SK-N-SH (cell line): Measurements from ENCODE around the gene ALX3. TPM values are rescaled to one million over a fixed set of nuclear protein-coding genes. Genes with fewer than 3 reads are reported as not detected.

ENCODE experiments used
- CTCF ChIA-PET: fragments of 300-600, 350-600 bp; formaldehyde crosslinking; extraction: SDS; loops from one replicate; lab custom pipeline; 2021; lab: Yijun Ruan, JAX
- POLR2A ChIA-PET: fragments of 350-600 bp; sonication (Branson Sonifier 250); formaldehyde crosslinking; extraction: SDS; loops from one replicate; lab custom pipeline; 2020; ENCODE audit warnings: antibody characterized with exemption, inconsistent platforms; lab: Yijun Ruan, JAX
- DNase-seq: peaks from one replicate; pipeline ENCODE4 v3.0.0; 2012
- H2AFZ ChIP-seq: fragments of 200-600 bp; sonication (generic); 2 replicates; pipeline ENCODE4 v1.8.1; 2016; ENCODE audit warnings: antibody characterized with exemption, mild to moderate bottlenecking, low read depth
- H3F3A ChIP-seq: fragments of 200-600 bp; sonication (generic); replicated peaks from 2 replicates; pipeline ENCODE3; 2016; ENCODE audit warnings: antibody characterized with exemption, mild to moderate bottlenecking; ENCODE audit not compliant: insufficient read depth
- H3K27ac ChIP-seq, 2 experiments: fragments of 200-500 bp in 1 of 2; fragments of 200-600 bp in 1 of 2; sonication (Bioruptor generic) in 1 of 2; sonication (generic), shearing (Covaris generic) in 1 of 2; 2 replicates each; pipeline versions ENCODE4 v1.5.1 to v1.6.1; 2014 to 2016; ENCODE audit warnings: low read depth in 2 of 2, inconsistent platforms in 1 of 2, low read length in 1 of 2, mild to moderate bottlenecking in 1 of 2, mixed read lengths in 1 of 2
- H3K27me3 ChIP-seq: fragments of 200-600 bp; sonication (generic), shearing (Covaris generic); 2 replicates; pipeline ENCODE4 v1.6.1; 2016; ENCODE audit warnings: mixed run types; ENCODE audit not compliant: insufficient read depth
- H3K36me3 ChIP-seq, 2 experiments: fragments of 200-500 bp in 1 of 2; fragments of 200-600 bp in 1 of 2; sonication (Bioruptor generic) in 1 of 2; sonication (generic) in 1 of 2; replicated peaks in 1 of 2; 2 replicates each; pipeline versions ENCODE3 to v1.5.1; 2014 to 2016; ENCODE audit warnings: low read length in 1 of 2, mild to moderate bottlenecking in 1 of 2; ENCODE audit not compliant: insufficient read depth in 2 of 2, control insufficient read depth in 1 of 2
- H3K4me1 ChIP-seq, 2 experiments: fragments of 200-500 bp in 1 of 2; fragments of 200-600 bp in 1 of 2; sonication (Bioruptor generic) in 1 of 2; sonication (generic), shearing (Covaris generic) in 1 of 2; 2 replicates each; pipeline versions ENCODE4 v1.5.1 to v1.6.1; 2014 to 2016; ENCODE audit warnings: low read depth in 1 of 2, low read length in 1 of 2, mixed run types in 1 of 2; ENCODE audit not compliant: insufficient read depth in 2 of 2, control insufficient read depth in 1 of 2
- H3K4me2 ChIP-seq: fragments of 200-600 bp; sonication (generic), shearing (Covaris generic); 2 replicates; pipeline ENCODE4 v1.6.1; 2017; ENCODE audit warnings: mixed run types
- H3K4me3 ChIP-seq, 2 experiments: fragments of 200-500 bp in 1 of 2; fragments of 200-600 bp in 1 of 2; sonication (Bioruptor generic) in 1 of 2; sonication (generic), shearing (Covaris generic) in 1 of 2; 2 replicates each; pipeline versions ENCODE4 v1.5.1 to v1.8.1; 2014 to 2016; ENCODE audit warnings: low read depth in 2 of 2, inconsistent platforms in 1 of 2, low read length in 1 of 2, mild to moderate bottlenecking in 1 of 2, mixed read lengths in 1 of 2, moderate library complexity in 1 of 2
- H3K79me2 ChIP-seq: fragments of 200-600 bp; sonication (generic); 2 replicates; pipeline ENCODE4 v1.8.1; 2017; ENCODE audit warnings: mild to moderate bottlenecking; ENCODE audit not compliant: insufficient read depth
- H3K9ac ChIP-seq: fragments of 200-600 bp; sonication (generic); 2 replicates; pipeline ENCODE4 v1.6.1; 2017; ENCODE audit warnings: mixed run types
- H3K9me2 ChIP-seq: fragments of 200-600 bp; sonication (generic); 2 replicates; pipeline ENCODE4 v1.6.1; 2017; ENCODE audit warnings: mixed run types
- H3K9me3 ChIP-seq: fragments of 200-600 bp; sonication (generic); 2 replicates; pipeline ENCODE4 v1.6.1; 2017; ENCODE audit warnings: mixed run types, mild to moderate bottlenecking, moderate library complexity
- H4K20me1 ChIP-seq: fragments of 200-600 bp; sonication (generic); 2 replicates; pipeline ENCODE4 v1.6.1; 2017; ENCODE audit warnings: mild to moderate bottlenecking, mixed run types; ENCODE audit not compliant: insufficient read depth
- CHD2 ChIP-seq: fragments of 150-350 bp; IDR thresholded peaks from 2 replicates; pipeline ENCODE4 v1.6.1; 2018; ENCODE audit warnings: low read length; ENCODE audit not compliant: partially characterized antibody
- ELF1 ChIP-seq: IDR thresholded peaks from 2 replicates; pipeline ENCODE4 v1.4.0; 2012
- FOSL2 ChIP-seq: IDR thresholded peaks from 2 replicates; pipeline ENCODE4 v1.4.0; 2012; ENCODE audit warnings: low read depth, mild to moderate bottlenecking, moderate library complexity, borderline replicate concordance
- GATA2 ChIP-seq: sonication (generic); formaldehyde crosslinking; IDR thresholded peaks from 2 replicates; pipeline ENCODE4 v1.5.0; 2020; ENCODE audit warnings: mild to moderate bottlenecking, missing genetic modification reagents
- IRF3 ChIP-seq: fragments of 150-350 bp; IDR thresholded peaks from 2 replicates; pipeline ENCODE4 v1.6.1; 2016; ENCODE audit warnings: mild to moderate bottlenecking, low read depth, low read length
- JUND ChIP-seq: IDR thresholded peaks from 2 replicates; pipeline ENCODE4 v1.4.0; 2012
- PBX3 ChIP-seq: IDR thresholded peaks from 2 replicates; pipeline ENCODE4; 2012
- POLR2AphosphoS5 ChIP-seq: IDR thresholded peaks from 2 replicates; pipeline ENCODE4 v1.6.1; 2012; ENCODE audit warnings: low read depth, low read length
- RAD21 ChIP-seq: IDR thresholded peaks from 2 replicates; pipeline ENCODE4 v1.6.1; 2012; ENCODE audit warnings: mild to moderate bottlenecking, low read length
- SIN3A ChIP-seq: IDR thresholded peaks from 2 replicates; pipeline ENCODE4 v1.6.1; 2012; ENCODE audit warnings: low read depth, mild to moderate bottlenecking, low read length, moderate library complexity, borderline replicate concordance
- SMC3 ChIP-seq: IDR thresholded peaks from 2 replicates; pipeline ENCODE4 v1.6.1; 2012; ENCODE audit warnings: low read depth, low read length, improper control_type of control experiment
- TAF1 ChIP-seq: IDR thresholded peaks from 2 replicates; pipeline ENCODE4 v1.6.1; 2012; ENCODE audit warnings: low read depth, mild to moderate bottlenecking, low read length, moderate library complexity, borderline replicate concordance
- TCF12 ChIP-seq: IDR thresholded peaks from 2 replicates; pipeline ENCODE4 v1.4.0; 2012
- TEAD4 ChIP-seq: IDR thresholded peaks from 2 replicates; pipeline ENCODE4 v1.4.0; 2012; ENCODE audit warnings: mild to moderate bottlenecking, borderline replicate concordance; ENCODE audit not compliant: insufficient read depth
- USF1 ChIP-seq: IDR thresholded peaks from 2 replicates; pipeline ENCODE4 v1.4.0; 2012; ENCODE audit warnings: low read depth, borderline replicate concordance
- YY1 ChIP-seq: IDR thresholded peaks from 2 replicates; pipeline ENCODE4 v1.4.0; 2012; ENCODE audit warnings: low read depth, mild to moderate bottlenecking
- WGBS: methylation state at CpG from one replicate; pipeline ENCODE4 v1.1.6; 2017; ENCODE audit warnings: low lambda C conversion rate; 5-methylcytosine and 5-hydroxymethylcytosine counted together
- polyA plus RNA-seq, 3 experiments: library from polyadenylated mRNA; depleted of rRNA; stranded (reverse); fragments of >200 nt; gene quantifications; 2 replicates each; pipeline ENCODE4 v1.2.3, GENCODE V29; 2012
- TF ChIP-seq, protein P1 (sequence below): IDR thresholded peaks from 2 replicates; pipeline ENCODE4 v1.4.0; 2012; ENCODE audit warnings: low read depth

The ALX3 gene
- polyA plus RNA-seq, 1 of the 3 experiments (the other 2 are of a cell fraction) = not detected

GRCh38 chr1:110059133-110059863, 11.2 kb downstream of the ALX3 start (continued):
- TF ChIP-seq CHD2 (peak; percentile 48), PBX3 (peak; percentile 83), GATA2 (peak; percentile 65; the same call in 1 of the 2 replicates), SMC3 (no peak)

GRCh38 chr1:110058591-110058990, 11.9 kb downstream of the ALX3 start:
- CTCF ChIA-PET = interaction anchor here (1.2 to 42.0 kb wide), 11 partner anchors 8 to 420 kb away, joined by 3 to 1768 read pairs (median 7); partner anchors contain the start of genes STRIP1 and UBL4B
- Histone ChIP-seq H4K20me1 (peaks cover 10% of the 10 kb centered on the region), H3K27me3 (no peaks in the 10 kb centered on the region), H3K79me2 (no peaks in the 10 kb centered on the region; the same call in 1 of the 2 replicates), H2AFZ (no peak overlapping the region), H3K36me3 (peaks cover 34 to 46% of the 10 kb centered on the region in 2 experiments), H3K4me2 (peak overlapping the region; percentile 52), H3K9me3 (no peaks in the 10 kb centered on the region), H3F3A (peaks cover 42% of the 10 kb centered on the region), H3K4me3 (no peak overlapping the region; a peak in 1 of 4 replicates), H3K9ac (no peak overlapping the region), H3K27ac (peak overlapping the region; percentile 71 to 93), H3K9me2 (no peaks in the 10 kb centered on the region), H3K4me1 (peaks cover 54 to 98% of the 10 kb centered on the region in 2 experiments)
- no peak for DNase-seq
- POLR2A ChIA-PET = interaction anchor here (0.7 to 2.3 kb wide), 8 partner anchors 9 to 130 kb away, joined by 3 to 21 read pairs (median 6); partner anchors contain the start of gene STRIP1
- no peak for TF ChIP-seq ELF1
- no peak for TF ChIP-seq SMC3
- TF ChIP-seq TEAD4 = no peak
- TF ChIP-seq SIN3A = no peak
- TF ChIP-seq JUND = no peak
- WGBS = 40% methylated on average over 1 of the region's 1 CpG

DNA sequence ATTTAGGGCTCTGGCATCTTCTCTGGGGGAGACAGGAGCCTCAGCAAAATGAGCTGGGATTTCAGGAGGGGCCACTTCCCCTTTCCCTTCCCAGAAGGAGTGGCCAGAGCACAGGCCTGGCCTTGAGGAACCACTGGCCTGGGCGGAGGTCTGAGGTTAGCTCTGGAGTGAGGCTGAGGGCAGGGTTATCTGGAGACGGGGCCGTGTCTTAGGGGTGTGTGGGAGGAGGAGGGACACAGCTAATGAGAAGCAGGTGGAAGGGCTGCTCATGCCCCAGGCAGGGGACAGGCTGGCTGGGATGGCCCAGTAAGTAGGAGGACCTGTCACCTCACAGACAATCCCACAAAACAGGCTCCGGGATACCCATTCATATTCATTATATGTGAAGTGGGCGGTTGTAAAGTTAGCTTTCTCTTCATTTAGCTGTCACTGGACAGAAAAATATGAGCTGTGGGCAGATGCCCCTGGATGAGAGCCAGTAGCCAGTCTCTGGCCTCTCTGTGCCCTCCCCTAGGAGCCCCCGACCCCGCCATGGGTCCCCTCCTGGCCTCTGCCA, 12.4 kb downstream of the ALX3 start:
- CTCF ChIA-PET = interaction anchor here (1.2 to 42.0 kb wide), 12 partner anchors 7 to 420 kb away, joined by 4 to 1768 read pairs (median 7); partner anchors contain the start of genes STRIP1 and UBL4B
- 38% methylated on average over 5 of the region's 7 CpGs for WGBS
- H2AFZ ChIP-seq = no peak overlapping the region
- H3K27ac ChIP-seq = peak overlapping the region; percentile 71 to 93
- POLR2A ChIA-PET = interaction anchor here (0.6 to 2.3 kb wide), 7 partner anchors 8 to 130 kb away, joined by 3 to 21 read pairs (median 5); partner anchors contain the start of gene STRIP1
- H3F3A ChIP-seq = peaks cover 42% of the 10 kb centered on the region
- H3K36me3 ChIP-seq = peaks cover 37 to 52% of the 10 kb centered on the region in 2 experiments
- no peaks in the 10 kb centered on the region for H3K27me3 ChIP-seq
- H3K4me1 ChIP-seq = peaks cover 54 to 95% of the 10 kb centered on the region in 2 experiments
- peak; percentile 79 for DNase-seq
- peak overlapping the region; percentile 52 for H3K4me2 ChIP-seq
- peaks cover 10% of the 10 kb centered on the region for H4K20me1 ChIP-seq
- no peaks in the 10 kb centered on the region for H3K9me2 ChIP-seq
- no peaks in the 10 kb centered on the region; the same call in 1 of the 2 replicates for H3K79me2 ChIP-seq
- no peak overlapping the region; a peak in 2 of 4 replicates for H3K4me3 ChIP-seq
- H3K9ac ChIP-seq = no peak overlapping the region
- no peaks in the 10 kb centered on the region for H3K9me3 ChIP-seq
- no peak for TF ChIP-seq USF1
- TF ChIP-seq TCF12 = peak; percentile 81
- TF ChIP-seq POLR2AphosphoS5 = no peak; the same call in 1 of the 2 replicates
- TF ChIP-seq, protein P1, sequence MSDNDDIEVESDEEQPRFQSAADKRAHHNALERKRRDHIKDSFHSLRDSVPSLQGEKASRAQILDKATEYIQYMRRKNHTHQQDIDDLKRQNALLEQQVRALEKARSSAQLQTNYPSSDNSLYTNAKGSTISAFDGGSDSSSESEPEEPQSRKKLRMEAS = no peak
- TF ChIP-seq FOSL2 = no peak
- TF ChIP-seq IRF3 = no peak
- TF ChIP-seq ELF1 = no peak
- TF ChIP-seq YY1 = no peak
- peak; percentile 68 for TF ChIP-seq PBX3
- 0 out of 2 replicates have a peak, but pooled peaks have one; percentile 4 for TF ChIP-seq RAD21
- TF ChIP-seq TAF1 = no peak
